RWPE2 (cell line): Measurements from ENCODE around the gene TARM1.

Source experiments
- ATAC-seq: fragments of 200-7000 bp; cut with Tn5 transposase; 3 replicates; pipeline ENCODE4 v1.9.1; 2021; ENCODE audit warnings: low read depth
- DNase-seq: peaks from one replicate; pipeline ENCODE4 v3.0.0-alpha.2; 2020; ENCODE audit warnings: low spot score
- H3K27ac ChIP-seq: fragments of 450-650 bp; 2 replicates; pipeline ENCODE4 v1.5.1; 2017; ENCODE audit warnings: mild to moderate bottlenecking; ENCODE audit not compliant: poor library complexity, severe bottlenecking
- H3K27me3 ChIP-seq: fragments of 250-450 bp; sonication (Bioruptor Pico); 2 replicates; pipeline ENCODE4 v1.5.1; 2021; ENCODE audit warnings: mild to moderate bottlenecking, moderate library complexity; ENCODE audit not compliant: insufficient read depth, poor library complexity, severe bottlenecking
- H3K36me3 ChIP-seq: fragments of 250-450 bp; sonication (Bioruptor Pico); 2 replicates; pipeline ENCODE4 v1.5.1; 2020; ENCODE audit warnings: low read depth, mild to moderate bottlenecking, moderate library complexity
- H3K4me1 ChIP-seq: fragments of 250-450 bp; sonication (Bioruptor Pico); 2 replicates; pipeline ENCODE4 v1.5.1; 2021; ENCODE audit warnings: mild to moderate bottlenecking, moderate library complexity; ENCODE audit not compliant: insufficient read depth, poor library complexity, severe bottlenecking
- H3K4me3 ChIP-seq: fragments of 250-450 bp; sonication (Bioruptor Pico); 2 replicates; pipeline ENCODE4 v1.5.1; 2021; ENCODE audit warnings: mild to moderate bottlenecking, moderate library complexity; ENCODE audit not compliant: severe bottlenecking
- H3K9me3 ChIP-seq: fragments of 250-450 bp; sonication (Bioruptor Pico); 2 replicates; pipeline ENCODE4 v1.5.1; 2021; ENCODE audit warnings: mild to moderate bottlenecking, moderate library complexity; ENCODE audit not compliant: severe bottlenecking
- TF ChIP-seq, protein P1 (sequence below): fragments of 450-650 bp; IDR thresholded peaks from one replicate; pipeline ENCODE4 v1.5.1; 2017; ENCODE audit warnings: mild to moderate bottlenecking, moderate library complexity; ENCODE audit not compliant: poor library complexity, severe bottlenecking

Gene TARM1

DNA sequence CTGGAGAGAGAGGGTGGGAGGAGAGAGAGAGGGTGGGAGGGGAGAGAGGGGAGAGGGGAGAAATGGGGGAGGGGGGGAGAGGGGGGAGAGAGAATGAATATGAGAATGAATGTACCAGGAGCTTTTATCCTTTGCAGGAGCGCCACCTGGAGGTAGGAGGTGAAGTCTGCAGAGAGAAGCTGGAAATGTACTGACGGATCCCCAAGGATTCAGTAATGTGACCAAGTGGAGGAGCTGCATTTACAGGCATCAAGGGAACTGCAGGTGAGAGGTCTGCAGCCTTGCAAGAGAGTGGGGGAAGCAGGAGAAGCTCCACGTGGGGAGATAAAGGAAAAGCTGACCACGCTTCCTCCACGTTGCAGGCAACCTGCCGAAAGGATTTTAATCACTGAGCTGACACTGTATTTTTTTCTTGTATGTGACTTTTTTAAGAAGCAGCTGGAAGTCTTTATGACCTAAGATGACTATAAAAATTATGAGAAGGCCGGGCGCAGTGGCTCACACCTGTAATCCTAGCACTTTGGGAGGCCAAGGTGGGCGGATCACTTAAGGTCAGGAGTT, 51.2 kb downstream of the TARM1 start:
- Histone ChIP-seq H3K27me3 (no peaks in the 10 kb centered on the region), H3K36me3 (no peaks in the 10 kb centered on the region), H3K4me1 (peaks cover 2% of the 10 kb centered on the region), H3K27ac (no peak overlapping the region), H3K9me3 (no peaks in the 10 kb centered on the region), H3K4me3 (no peak overlapping the region)
- ATAC-seq (peak; percentile 46; the same call in 2 of the 3 replicates), DNase-seq (no peak)
- TF ChIP-seq, protein P1, sequence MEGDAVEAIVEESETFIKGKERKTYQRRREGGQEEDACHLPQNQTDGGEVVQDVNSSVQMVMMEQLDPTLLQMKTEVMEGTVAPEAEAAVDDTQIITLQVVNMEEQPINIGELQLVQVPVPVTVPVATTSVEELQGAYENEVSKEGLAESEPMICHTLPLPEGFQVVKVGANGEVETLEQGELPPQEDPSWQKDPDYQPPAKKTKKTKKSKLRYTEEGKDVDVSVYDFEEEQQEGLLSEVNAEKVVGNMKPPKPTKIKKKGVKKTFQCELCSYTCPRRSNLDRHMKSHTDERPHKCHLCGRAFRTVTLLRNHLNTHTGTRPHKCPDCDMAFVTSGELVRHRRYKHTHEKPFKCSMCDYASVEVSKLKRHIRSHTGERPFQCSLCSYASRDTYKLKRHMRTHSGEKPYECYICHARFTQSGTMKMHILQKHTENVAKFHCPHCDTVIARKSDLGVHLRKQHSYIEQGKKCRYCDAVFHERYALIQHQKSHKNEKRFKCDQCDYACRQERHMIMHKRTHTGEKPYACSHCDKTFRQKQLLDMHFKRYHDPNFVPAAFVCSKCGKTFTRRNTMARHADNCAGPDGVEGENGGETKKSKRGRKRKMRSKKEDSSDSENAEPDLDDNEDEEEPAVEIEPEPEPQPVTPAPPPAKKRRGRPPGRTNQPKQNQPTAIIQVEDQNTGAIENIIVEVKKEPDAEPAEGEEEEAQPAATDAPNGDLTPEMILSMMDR = peak; percentile 71

DNA sequence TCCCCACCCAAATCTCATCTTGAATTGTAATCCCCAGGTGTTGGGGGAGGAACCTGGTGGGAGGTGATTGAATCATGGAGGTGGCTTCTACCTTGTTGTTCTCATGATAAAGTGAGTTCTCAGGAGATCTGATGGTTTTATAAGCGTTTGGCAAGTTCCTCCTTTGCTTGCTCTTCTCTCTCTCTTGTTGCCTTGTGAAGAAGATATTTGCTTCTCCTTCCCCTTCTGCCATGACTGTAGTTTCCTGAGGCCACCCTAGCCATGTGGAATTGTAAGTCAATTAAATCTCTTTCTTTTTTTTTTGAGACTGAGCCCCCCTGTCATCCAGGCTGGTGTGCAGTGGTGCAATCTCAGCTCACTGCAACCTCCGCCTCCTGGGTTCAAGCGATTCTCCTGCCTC, 51.9 kb downstream of the TARM1 start:
- Histone ChIP-seq H3K4me1 (no peaks in the 10 kb centered on the region), H3K27ac (no peak overlapping the region), H3K36me3 (no peaks in the 10 kb centered on the region), H3K9me3 (no peaks in the 10 kb centered on the region), H3K4me3 (no peak overlapping the region), H3K27me3 (no peaks in the 10 kb centered on the region)
- DNase-seq (no peak), ATAC-seq (no peak)
- TF ChIP-seq, protein P1 = no peak

DNA sequence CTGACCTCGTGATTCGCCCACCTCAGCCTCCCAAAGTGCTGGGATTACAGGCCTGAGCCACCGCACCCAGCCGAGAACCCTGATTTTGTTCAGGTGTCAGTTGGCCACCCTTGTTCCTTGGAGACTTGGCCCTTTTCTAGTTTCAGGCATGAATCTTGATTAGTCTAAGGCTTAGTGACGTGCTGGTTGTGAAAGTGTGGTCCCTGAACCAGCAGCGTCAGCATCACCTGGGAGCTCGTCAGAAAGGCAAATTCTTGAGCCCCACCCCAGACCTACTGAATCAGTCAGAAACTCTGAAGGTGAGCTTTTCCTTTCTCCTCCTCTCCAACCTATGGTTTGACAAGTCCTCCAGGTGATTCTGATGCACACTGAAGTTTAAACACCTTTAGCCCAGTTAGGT, 54.5 kb downstream of the TARM1 start:
- no peak overlapping the region for H3K27ac ChIP-seq
- DNase-seq (no peak), ATAC-seq (no peak)
- H3K27me3 ChIP-seq = no peaks in the 10 kb centered on the region
- TF ChIP-seq, protein P1 = no peak
- H3K36me3 ChIP-seq = no peaks in the 10 kb centered on the region
- H3K9me3 ChIP-seq = no peaks in the 10 kb centered on the region
- H3K4me3 ChIP-seq = no peak overlapping the region
- no peaks in the 10 kb centered on the region for H3K4me1 ChIP-seq

GRCh38 chr19:54024660-54025059, 56.5 kb downstream of the TARM1 start:
- no peak overlapping the region for H3K4me3 ChIP-seq
- H3K4me1 ChIP-seq = peaks cover 7% of the 10 kb centered on the region
- H3K9me3 ChIP-seq = no peaks in the 10 kb centered on the region
- no peak for ATAC-seq
- no peaks in the 10 kb centered on the region for H3K36me3 ChIP-seq
- H3K27ac ChIP-seq = no peak overlapping the region
- no peak for DNase-seq
- H3K27me3 ChIP-seq = no peaks in the 10 kb centered on the region
- TF ChIP-seq, protein P1 = no peak

DNA sequence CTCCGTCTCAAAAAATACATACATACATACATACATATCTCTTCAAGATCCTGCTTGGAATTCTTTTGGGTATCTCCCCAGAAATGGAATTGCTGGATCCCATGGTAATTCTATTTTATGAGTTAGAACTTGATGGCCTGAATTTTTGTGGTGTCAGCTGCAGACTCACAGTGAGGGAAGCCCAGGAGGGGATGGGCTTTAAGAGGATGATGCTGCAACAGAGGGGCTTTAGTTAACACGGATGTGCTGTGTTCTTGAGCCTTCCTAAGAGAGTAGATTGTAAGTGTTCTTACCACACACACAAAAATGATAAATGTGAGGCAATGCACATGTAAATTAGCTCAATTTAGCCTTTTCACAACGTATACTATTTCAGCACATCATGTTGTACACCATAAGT, 58.0 kb downstream of the TARM1 start:
- DNase-seq = no peak
- Histone ChIP-seq H3K4me1 (peaks cover 15% of the 10 kb centered on the region), H3K9me3 (no peaks in the 10 kb centered on the region), H3K27me3 (no peaks in the 10 kb centered on the region), H3K27ac (peak overlapping the region; percentile 12), H3K36me3 (no peaks in the 10 kb centered on the region), H3K4me3 (no peak overlapping the region)
- TF ChIP-seq, protein P1 = no peak
- ATAC-seq = no peak
